Heart left ventricle (tissue), 13 donors: ENCODE results near the gene HNRNPA2B1.

Experiments used
- POLR2A ChIP-seq, 2 donors: fragments of 450-650 bp; IDR thresholded peaks; one replicate each; pipeline ENCODE4 v1.6.1; 2017; ENCODE audit warnings: antibody characterized with exemption in 2 of 2, mild to moderate bottlenecking in 2 of 2, moderate library complexity in 2 of 2
- TF ChIP-seq, protein P1 (sequence below), 12 donors: fragments of 200-600 bp; sonication (generic) in 4 of 12; IDR thresholded peaks; one replicate each; pipeline versions ENCODE4 v1.5.0 to v1.8.0; 2018 to 2022; ENCODE audit warnings: antibody characterized with exemption in 12 of 12, mild to moderate bottlenecking in 5 of 12
- donor health status: ischemic (EF 13 %, LVEDD 7.1; RV severe dilation, severe dysfunction).
- donor health status: DM: no; HTN: yes; CAD: no.
- donor health status: DM: no; HTN: no; CAD: no.
- donor health status: ischemic (EF 25% LVEDD 6.9; RV normal size, moderate dysfunction).
- donor health status: ischemic (EF 25% LVEDD 5.7; RV mildly dilated, moderate dysfunction).
- donor health status: ischemic (EF 35%, LVEDD 5.7; RV mildly dilated, moderate dysfunction).
- donor health status: nonischemic (EF 11% LVEDD 7.7; RV severe dilation, severe dysfunction).
- donor health status: DM: yes; HTN: yes; CAD: no.
- donor health status: PGD.
- donor health status: ischemic (EF 29% LVEDD 5.4; RV normal size, mild dysfunction).
- donor health status: nonischemic (EF 23%, LVEDD 6.1; RV moderate dilation, normal function).

DNA sequence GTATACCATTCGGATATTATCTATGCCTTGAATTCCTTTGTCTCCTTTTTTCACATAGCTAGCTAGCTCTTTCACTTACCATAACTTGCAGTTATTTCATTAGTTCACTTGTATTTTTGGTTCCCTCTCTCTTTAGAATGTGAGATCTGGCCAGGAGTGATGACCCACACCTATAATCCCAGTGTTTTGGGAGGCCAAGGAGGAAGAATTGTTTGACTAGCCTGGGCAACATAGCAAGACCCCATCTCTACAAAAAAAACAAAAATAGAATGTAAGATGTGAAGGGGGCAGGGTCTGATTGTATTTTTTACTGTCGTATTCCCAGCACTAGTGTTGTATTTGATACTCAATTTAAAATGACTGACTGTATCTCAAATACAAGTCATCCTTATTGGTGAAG lies 28.9 kb downstream of the HNRNPA2B1 start:
- TF ChIP-seq, protein P1, sequence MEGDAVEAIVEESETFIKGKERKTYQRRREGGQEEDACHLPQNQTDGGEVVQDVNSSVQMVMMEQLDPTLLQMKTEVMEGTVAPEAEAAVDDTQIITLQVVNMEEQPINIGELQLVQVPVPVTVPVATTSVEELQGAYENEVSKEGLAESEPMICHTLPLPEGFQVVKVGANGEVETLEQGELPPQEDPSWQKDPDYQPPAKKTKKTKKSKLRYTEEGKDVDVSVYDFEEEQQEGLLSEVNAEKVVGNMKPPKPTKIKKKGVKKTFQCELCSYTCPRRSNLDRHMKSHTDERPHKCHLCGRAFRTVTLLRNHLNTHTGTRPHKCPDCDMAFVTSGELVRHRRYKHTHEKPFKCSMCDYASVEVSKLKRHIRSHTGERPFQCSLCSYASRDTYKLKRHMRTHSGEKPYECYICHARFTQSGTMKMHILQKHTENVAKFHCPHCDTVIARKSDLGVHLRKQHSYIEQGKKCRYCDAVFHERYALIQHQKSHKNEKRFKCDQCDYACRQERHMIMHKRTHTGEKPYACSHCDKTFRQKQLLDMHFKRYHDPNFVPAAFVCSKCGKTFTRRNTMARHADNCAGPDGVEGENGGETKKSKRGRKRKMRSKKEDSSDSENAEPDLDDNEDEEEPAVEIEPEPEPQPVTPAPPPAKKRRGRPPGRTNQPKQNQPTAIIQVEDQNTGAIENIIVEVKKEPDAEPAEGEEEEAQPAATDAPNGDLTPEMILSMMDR (IDR thresholded peaks at IDR 0.05), result no peak
- no peak for TF ChIP-seq POLR2A (IDR thresholded peaks at IDR 0.05)
